ENCODE data around the gene INAFM1. TPM values are rescaled to one million over a fixed set of nuclear protein-coding genes. Genes with fewer than 3 reads are reported as not detected.

Gene INAFM1
- total RNA-seq, 1 donor, result 2.5 TPM

DNA sequence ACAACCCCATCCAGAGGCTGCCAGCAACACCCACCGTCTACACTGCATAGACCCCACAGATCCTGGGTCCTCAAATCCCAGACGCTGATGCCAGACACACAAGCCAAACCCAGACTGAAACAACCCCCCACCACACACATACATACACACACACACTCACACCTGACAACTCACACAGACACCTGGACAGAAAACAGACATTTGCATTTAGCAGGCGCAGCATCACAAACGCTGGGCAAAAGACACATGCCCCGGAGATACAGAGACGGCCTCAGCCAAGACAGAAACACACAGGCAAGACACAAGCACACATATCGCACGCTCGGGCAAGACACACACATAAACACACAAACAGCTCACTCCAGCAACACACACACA lies 45.0 kb upstream of the INAFM1 start:
- Histone ChIP-seq H3K27ac (ENCODE audit: low read depth, low read length) (peak overlapping the region; percentile 68), H3K36me3 (ENCODE audit: insufficient read depth, low read length) (peaks cover 6% of the 10 kb centered on the region), H3K79me2 (ENCODE audit: insufficient read depth, low read length) (peaks cover 44% of the 10 kb centered on the region), H3K27me3 (ENCODE audit: insufficient read depth, low read length) (no peaks in the 10 kb centered on the region), H3K4me1 (ENCODE audit: insufficient read depth, low read length) (peaks cover 54% of the 10 kb centered on the region), H4K20me1 (ENCODE audit: insufficient read depth, low read length) (peaks cover 16% of the 10 kb centered on the region), H3K4me3 (ENCODE audit: insufficient read depth, low read length) (peak overlapping the region; percentile 88), H3K9me3 (ENCODE audit: low read depth, low read length) (no peaks in the 10 kb centered on the region), H3K4me2 (ENCODE audit: insufficient read depth, low read length) (peak overlapping the region; percentile 96), H2AFZ (ENCODE audit: low read length) (peak overlapping the region; percentile 32)
- peak; percentile 84 for DNase-seq (ENCODE audit: insufficient read length, low spot score, missing footprints)
- TF ChIP-seq, protein P1, sequence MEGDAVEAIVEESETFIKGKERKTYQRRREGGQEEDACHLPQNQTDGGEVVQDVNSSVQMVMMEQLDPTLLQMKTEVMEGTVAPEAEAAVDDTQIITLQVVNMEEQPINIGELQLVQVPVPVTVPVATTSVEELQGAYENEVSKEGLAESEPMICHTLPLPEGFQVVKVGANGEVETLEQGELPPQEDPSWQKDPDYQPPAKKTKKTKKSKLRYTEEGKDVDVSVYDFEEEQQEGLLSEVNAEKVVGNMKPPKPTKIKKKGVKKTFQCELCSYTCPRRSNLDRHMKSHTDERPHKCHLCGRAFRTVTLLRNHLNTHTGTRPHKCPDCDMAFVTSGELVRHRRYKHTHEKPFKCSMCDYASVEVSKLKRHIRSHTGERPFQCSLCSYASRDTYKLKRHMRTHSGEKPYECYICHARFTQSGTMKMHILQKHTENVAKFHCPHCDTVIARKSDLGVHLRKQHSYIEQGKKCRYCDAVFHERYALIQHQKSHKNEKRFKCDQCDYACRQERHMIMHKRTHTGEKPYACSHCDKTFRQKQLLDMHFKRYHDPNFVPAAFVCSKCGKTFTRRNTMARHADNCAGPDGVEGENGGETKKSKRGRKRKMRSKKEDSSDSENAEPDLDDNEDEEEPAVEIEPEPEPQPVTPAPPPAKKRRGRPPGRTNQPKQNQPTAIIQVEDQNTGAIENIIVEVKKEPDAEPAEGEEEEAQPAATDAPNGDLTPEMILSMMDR (IDR thresholded peaks at IDR 0.05; ENCODE audit: extremely low read depth, low read depth, low read length), result no peak

DNA sequence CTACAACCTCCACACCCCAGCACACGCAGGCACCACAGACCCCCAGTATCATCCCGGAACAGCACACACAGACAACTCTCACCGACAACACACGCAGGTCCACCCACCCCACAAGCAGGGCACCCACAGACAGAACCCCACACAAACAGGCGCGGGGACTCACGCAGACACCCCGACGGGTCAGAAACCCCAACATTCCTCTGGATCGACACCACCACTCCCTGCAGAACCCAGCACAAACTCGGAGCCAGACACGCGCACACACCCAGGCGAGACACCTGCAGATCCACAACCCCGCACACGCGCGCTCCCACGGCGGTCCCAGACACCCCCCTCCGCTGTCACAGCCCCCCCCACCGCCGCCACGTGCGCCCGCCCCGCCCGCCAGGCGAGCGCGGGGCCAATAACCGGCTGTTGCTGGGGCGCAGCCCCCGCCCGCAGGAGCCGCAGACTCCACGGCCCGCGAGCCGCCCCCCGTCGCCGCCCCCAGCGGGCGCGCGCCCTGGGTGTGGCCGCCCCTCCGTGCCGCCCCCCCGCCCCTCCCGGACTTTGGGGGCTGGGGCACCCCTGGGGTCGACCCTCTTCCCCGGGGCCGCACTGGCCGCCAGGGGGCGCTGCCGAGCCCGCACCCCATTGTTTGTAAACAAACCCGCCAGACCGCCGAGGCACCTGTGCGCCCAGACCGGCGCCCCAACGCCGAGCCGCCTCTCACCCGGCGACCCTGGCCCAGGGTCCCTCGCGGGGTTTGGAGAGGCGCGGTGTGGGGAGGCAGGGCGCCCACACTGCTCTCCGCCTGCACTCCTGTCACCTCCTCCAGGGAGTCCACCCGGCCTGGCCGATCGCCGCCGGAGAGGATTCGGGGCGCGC lies 44.4 kb upstream of the INAFM1 start:
- peak overlapping the region; percentile 88 for H3K4me3 ChIP-seq (ENCODE audit: insufficient read depth, low read length)
- peak overlapping the region; percentile 32 for H2AFZ ChIP-seq (ENCODE audit: low read length)
- H3K9me3 ChIP-seq (ENCODE audit: low read depth, low read length), result no peaks in the 10 kb centered on the region
- peaks cover 16% of the 10 kb centered on the region for H4K20me1 ChIP-seq (ENCODE audit: insufficient read depth, low read length)
- peak overlapping the region; percentile 96 for H3K4me2 ChIP-seq (ENCODE audit: insufficient read depth, low read length)
- H3K36me3 ChIP-seq (ENCODE audit: insufficient read depth, low read length), result peaks cover 4% of the 10 kb centered on the region
- H3K4me1 ChIP-seq (ENCODE audit: insufficient read depth, low read length), result peaks cover 54% of the 10 kb centered on the region
- peak overlapping the region; percentile 68 for H3K27ac ChIP-seq (ENCODE audit: low read depth, low read length)
- TF ChIP-seq, protein P1 (IDR thresholded peaks at IDR 0.05; ENCODE audit: extremely low read depth, low read depth, low read length), result peak; percentile 49
- DNase-seq (ENCODE audit: insufficient read length, low spot score, missing footprints), result peak; percentile 95
- no peaks in the 10 kb centered on the region for H3K27me3 ChIP-seq (ENCODE audit: insufficient read depth, low read length)
- peaks cover 41% of the 10 kb centered on the region for H3K79me2 ChIP-seq (ENCODE audit: insufficient read depth, low read length)

DNA sequence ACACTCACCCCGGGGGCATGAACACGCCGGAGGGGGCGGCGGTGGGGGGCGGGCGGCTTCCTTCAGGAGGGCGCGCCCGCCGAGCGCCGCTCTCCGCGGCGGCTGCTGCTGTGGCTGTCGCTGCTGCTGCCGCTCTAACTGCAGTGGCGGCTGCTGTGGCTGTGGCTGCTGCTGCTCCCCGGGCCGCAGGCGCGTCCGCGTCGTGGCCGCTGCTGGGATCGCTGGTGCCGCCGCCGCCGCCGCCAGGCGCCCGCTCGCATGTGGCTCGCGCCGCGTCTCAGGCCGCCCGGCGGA lies 43.8 kb upstream of the INAFM1 start, which contains the start of gene BBC3:
BBC3 (minus strand) TSS at position 279 of the 294 bp plus-strand sequence. CDS start 2,768 bp downstream, outside the sequence.
- H3K27me3 ChIP-seq (ENCODE audit: insufficient read depth, low read length), result no peaks in the 10 kb centered on the region
- peak within 1 kb of the TSS; percentile 88 for H3K4me3 ChIP-seq (ENCODE audit: insufficient read depth, low read length)
- H3K4me2 ChIP-seq (ENCODE audit: insufficient read depth, low read length), result peak within 1 kb of the TSS; percentile 96
- H3K9me3 ChIP-seq (ENCODE audit: low read depth, low read length), result no peaks in the 10 kb centered on the region
- peaks cover 37% of the 10 kb centered on the region for H3K79me2 ChIP-seq (ENCODE audit: insufficient read depth, low read length)
- DNase-seq (ENCODE audit: insufficient read length, low spot score, missing footprints), result no peak
- TF ChIP-seq, protein P1 (IDR thresholded peaks at IDR 0.05; ENCODE audit: extremely low read depth, low read depth, low read length), result no peak
- peaks cover 49% of the 10 kb centered on the region for H3K4me1 ChIP-seq (ENCODE audit: insufficient read depth, low read length)
- H2AFZ ChIP-seq (ENCODE audit: low read length), result peak within 1 kb of the TSS; percentile 33
- H4K20me1 ChIP-seq (ENCODE audit: insufficient read depth, low read length), result peaks cover 16% of the 10 kb centered on the region
- peak within 1 kb of the TSS; percentile 73 for H3K27ac ChIP-seq (ENCODE audit: low read depth, low read length)
- H3K36me3 ChIP-seq (ENCODE audit: insufficient read depth, low read length), result no peaks in the 10 kb centered on the region
